NCI-H446 treated with DMSO at 0.1 percent for 48 hours (cell line): Measurements from ENCODE around the gene HNF1A.

ENCODE experiments used
- DNase-seq: peaks from one replicate; lab custom pipeline; 2025; lab: John Stamatoyannopoulos, UW

The HNF1A gene

GRCh38 chr12:120959111-120959878, 19.0 kb upstream of the HNF1A start:
- DNase-seq: no peak

GRCh38 chr12:120960657-120961056, 17.7 kb upstream of the HNF1A start:
- DNase-seq: no peak

- no peak for DNase-seq
These were observed 16.5 kb upstream of the HNF1A start for GRCh38 chr12:120961604-120962531.

GRCh38 chr12:120962532-120963020, 15.8 kb upstream of the HNF1A start:
- no peak for DNase-seq

- DNase-seq: no peak
These were observed 14.0 kb upstream of the HNF1A start for GRCh38 chr12:120964298-120964697.

GRCh38 chr12:120965534-120966091, 12.7 kb upstream of the HNF1A start:
- DNase-seq: no peak

GRCh38 chr12:120970310-120970709, 8.0 kb upstream of the HNF1A start:
- no peak for DNase-seq

GRCh38 chr12:120971299-120972180, 6.8 kb upstream of the HNF1A start:
- peak; percentile 20 for DNase-seq

GRCh38 chr12:120972870-120973543, 5.3 kb upstream of the HNF1A start:
- DNase-seq: no peak

- DNase-seq: no peak
These were observed 630 bp upstream of the HNF1A start for GRCh38 chr12:120977531-120978295.

GRCh38 chr12:120979220-120979861, 998 bp downstream of the HNF1A start:
- DNase-seq: no peak

- DNase-seq: no peak
These were observed 1.7 kb downstream of the HNF1A start for GRCh38 chr12:120979862-120980696.

GRCh38 chr12:120980800-120981368, 2.5 kb downstream of the HNF1A start:
- no peak for DNase-seq

- DNase-seq: no peak
These were observed 3.1 kb downstream of the HNF1A start for GRCh38 chr12:120981407-120981941.

GRCh38 chr12:120982659-120983058, 4.3 kb downstream of the HNF1A start:
- DNase-seq: no peak

- DNase-seq: no peak
These were observed 5.4 kb downstream of the HNF1A start for GRCh38 chr12:120983759-120984158.

GRCh38 chr12:120984351-120984898, 6.1 kb downstream of the HNF1A start:
- DNase-seq: no peak

- DNase-seq: no peak
These were observed 9.9 kb downstream of the HNF1A start for GRCh38 chr12:120988234-120988633.
